Measurements from ENCODE around the gene PPP2R3A. TPM values are rescaled to one million over a fixed set of nuclear protein-coding genes. Genes with fewer than 3 reads are reported as not detected.
"Not testable (repeated sequence)": the region's sequence is repeated elsewhere in the genome, so short reads cannot be mapped to it uniquely, and the experiment has no call there.

Gene PPP2R3A
- total RNA-seq, 2 donors from 2014 or later = 0.49 to 0.53 TPM

DNA sequence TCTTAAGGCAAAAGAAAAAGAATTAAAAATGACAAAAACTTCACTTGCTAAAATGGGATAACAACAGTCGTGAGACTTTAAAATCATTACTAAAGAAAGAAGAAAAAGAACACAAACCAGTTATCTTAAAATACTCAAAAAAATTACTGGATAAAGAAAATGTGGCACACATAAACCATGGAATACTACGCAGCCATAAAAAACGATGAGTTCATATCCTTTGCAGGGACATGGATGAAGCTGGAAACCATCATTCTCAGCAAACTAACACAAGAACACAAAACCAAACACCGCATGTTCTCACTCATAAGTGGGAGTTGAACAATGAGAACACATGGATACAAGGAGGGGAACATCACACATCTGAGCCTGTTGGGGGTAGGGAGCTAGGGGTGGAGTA is 202.7 kb downstream of the PPP2R3A start:
- H3K9me3 Mint-ChIP-seq; ATAC-seq (replicated peaks in 1 of 2); H3K27me3 Mint-ChIP-seq (ENCODE audit: low read depth); H3K36me3 Mint-ChIP-seq (ENCODE audit: insufficient read depth in 2 of 2); DNase-seq: not testable (repeated sequence)
- Mint-ChIP-seq H3K4me1 (ENCODE audit: low read depth) (peaks cover 44% of the 10 kb centered on the region), H3K4me3 (peak overlapping the region in 1 of 2 donors; percentile 61), H3K27ac (peak overlapping the region; percentile 75)

GRCh38 chr3:136171097-136171542 is 205.6 kb downstream of the PPP2R3A start:
- H3K27ac Mint-ChIP-seq = no peak overlapping the region
- peak in 1 of 2 donors; percentile 13 for DNase-seq
- no peak overlapping the region for H3K4me3 Mint-ChIP-seq

DNA sequence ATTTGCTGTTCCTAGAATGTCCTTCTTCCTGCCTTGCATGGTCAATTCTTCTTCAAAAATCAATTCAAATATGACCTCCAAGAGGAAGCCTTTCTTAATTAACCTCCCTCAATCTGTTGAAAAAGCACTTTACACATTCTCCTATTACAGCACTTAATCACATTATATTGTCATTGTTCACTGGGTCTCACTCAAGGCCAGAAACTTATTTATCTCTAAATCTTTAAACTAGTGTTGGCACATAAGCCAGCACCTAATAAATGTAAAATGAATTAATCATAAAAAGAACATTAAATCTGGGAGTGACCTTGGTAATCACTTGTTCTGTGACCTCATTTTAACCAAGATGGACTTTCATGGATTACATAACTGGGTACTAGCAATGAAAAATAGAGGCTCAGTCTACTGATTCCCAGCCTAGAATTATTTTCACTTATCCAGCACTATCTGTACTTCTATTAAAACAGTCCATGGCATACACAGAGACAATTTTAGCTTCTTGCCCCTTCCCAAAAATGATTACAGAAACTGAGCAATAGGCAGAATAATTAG is 208.5 kb downstream of the PPP2R3A start:
- Mint-ChIP-seq H3K9me3 (no peaks in the 10 kb centered on the region), H3K27ac (no peak overlapping the region), H3K36me3 (ENCODE audit: insufficient read depth in 2 of 2) (no peaks in the 10 kb centered on the region), H3K4me3 (no peak overlapping the region), H3K4me1 (ENCODE audit: low read depth) (peaks cover 34% of the 10 kb centered on the region), H3K27me3 (ENCODE audit: low read depth) (no peaks in the 10 kb centered on the region)
- DNase-seq = no peak
- no peak for ATAC-seq (replicated peaks in 1 of 2)

More at GRCh38 chr3:136171097-136171542, 205.6 kb downstream of the PPP2R3A start:
- Mint-ChIP-seq H3K27me3 (ENCODE audit: low read depth) (no peaks in the 10 kb centered on the region), H3K9me3 (no peaks in the 10 kb centered on the region), H3K4me1 (ENCODE audit: low read depth) (peaks cover 33% of the 10 kb centered on the region), H3K36me3 (ENCODE audit: insufficient read depth in 2 of 2) (peaks cover 0 to 2% of the 10 kb centered on the region in 2 donors)
- peak; percentile 87 to 93 for ATAC-seq (replicated peaks in 1 of 2)

GRCh38 chr3:136177876-136178275 is 212.3 kb downstream of the PPP2R3A start:
- Mint-ChIP-seq H3K27ac (no peak overlapping the region), H3K36me3 (ENCODE audit: insufficient read depth in 2 of 2) (no peaks in the 10 kb centered on the region), H3K4me3 (no peak overlapping the region), H3K4me1 (ENCODE audit: low read depth) (peaks cover 64% of the 10 kb centered on the region), H3K27me3 (ENCODE audit: low read depth) (no peaks in the 10 kb centered on the region), H3K9me3 (no peaks in the 10 kb centered on the region)
- ATAC-seq (replicated peaks in 1 of 2) = peak in 1 of 2 donors; percentile 54
- DNase-seq = no peak

- Mint-ChIP-seq H3K27ac (peak overlapping the region; percentile 42), H3K4me3 (no peak overlapping the region), H3K4me1 (ENCODE audit: low read depth) (peaks cover 83% of the 10 kb centered on the region), H3K36me3 (ENCODE audit: insufficient read depth in 2 of 2) (no peaks in the 10 kb centered on the region), H3K27me3 (ENCODE audit: low read depth) (no peaks in the 10 kb centered on the region), H3K9me3 (no peaks in the 10 kb centered on the region)
- DNase-seq (no peak), ATAC-seq (replicated peaks in 1 of 2) (no peak)
Measured at GRCh38 chr3:136181741-136182140, 216.2 kb downstream of the PPP2R3A start.

DNA sequence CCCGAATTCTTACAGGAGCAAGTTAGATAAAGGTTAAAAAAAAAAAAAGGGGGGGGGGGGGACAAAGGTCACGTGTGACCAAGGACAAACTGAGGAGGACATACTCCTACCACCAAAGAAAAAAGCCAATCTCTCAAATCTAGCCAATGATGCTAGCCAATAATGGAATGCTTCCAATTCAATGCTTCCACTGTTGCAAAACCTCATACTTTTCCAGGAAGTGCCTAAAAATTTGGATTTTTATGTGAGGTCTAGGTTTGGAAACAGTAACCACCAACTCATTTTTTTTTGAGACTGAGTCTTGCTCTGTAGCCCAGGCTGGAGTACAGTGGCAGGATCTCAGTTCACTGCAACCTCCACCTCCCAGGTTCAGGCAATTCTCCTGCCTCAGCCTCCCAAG is 219.2 kb downstream of the PPP2R3A start:
- DNase-seq (no peak), ATAC-seq (replicated peaks in 1 of 2) (no peak)
- H3K27ac Mint-ChIP-seq = no peak overlapping the region
- no peaks in the 10 kb centered on the region for H3K9me3 Mint-ChIP-seq
- peak overlapping the region in 1 of 2 donors; percentile 22 for H3K4me3 Mint-ChIP-seq
- peaks cover 85% of the 10 kb centered on the region for H3K4me1 Mint-ChIP-seq (ENCODE audit: low read depth)
- H3K36me3 Mint-ChIP-seq (ENCODE audit: insufficient read depth in 2 of 2) = no peaks in the 10 kb centered on the region
- H3K27me3 Mint-ChIP-seq (ENCODE audit: low read depth) = no peaks in the 10 kb centered on the region

GRCh38 chr3:136186344-136186743 is 220.8 kb downstream of the PPP2R3A start:
- peak in 1 of 2 donors; percentile 19 for DNase-seq
- peak in 1 of 2 donors; percentile 33 for ATAC-seq (replicated peaks in 1 of 2)
- Mint-ChIP-seq H3K27me3 (ENCODE audit: low read depth) (no peaks in the 10 kb centered on the region), H3K4me1 (ENCODE audit: low read depth) (peaks cover 89% of the 10 kb centered on the region), H3K27ac (no peak overlapping the region), H3K4me3 (peak overlapping the region; percentile 36 to 55), H3K36me3 (ENCODE audit: insufficient read depth in 2 of 2) (peaks cover 0 to 2% of the 10 kb centered on the region in 2 donors), H3K9me3 (no peaks in the 10 kb centered on the region)

- ATAC-seq (replicated peaks in 1 of 2) (no peak), DNase-seq (no peak)
- peaks cover 93% of the 10 kb centered on the region for H3K4me1 Mint-ChIP-seq (ENCODE audit: low read depth)
- H3K27ac Mint-ChIP-seq = peak overlapping the region; percentile 37
- no peaks in the 10 kb centered on the region for H3K9me3 Mint-ChIP-seq
- H3K4me3 Mint-ChIP-seq = peak overlapping the region; percentile 44 to 55
- H3K27me3 Mint-ChIP-seq (ENCODE audit: low read depth) = no peaks in the 10 kb centered on the region
- peaks cover 0 to 3% of the 10 kb centered on the region in 2 donors for H3K36me3 Mint-ChIP-seq (ENCODE audit: insufficient read depth in 2 of 2)
Measured at GRCh38 chr3:136186846-136187245, 221.3 kb downstream of the PPP2R3A start.

DNA sequence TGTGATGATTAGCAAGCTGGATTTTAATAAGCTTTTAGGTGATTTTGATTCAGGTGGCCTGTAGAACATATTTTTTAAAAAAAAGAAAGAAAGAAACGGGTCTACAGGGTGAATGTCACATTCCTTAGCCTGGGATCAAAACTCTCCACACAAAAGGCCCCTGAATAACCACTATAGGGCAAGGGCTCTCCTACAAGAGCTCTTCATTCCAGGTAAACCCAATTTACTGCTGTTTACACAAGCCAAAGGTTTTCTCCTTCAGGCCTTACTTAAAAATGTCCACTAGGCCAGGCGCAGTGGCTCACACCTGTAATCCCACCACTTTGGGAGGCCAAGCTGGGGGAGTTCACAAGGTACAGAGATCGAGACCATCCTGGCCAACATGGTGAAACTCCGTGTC is 222.3 kb downstream of the PPP2R3A start:
- ATAC-seq (replicated peaks in 1 of 2) = no peak
- Mint-ChIP-seq H3K9me3 (no peaks in the 10 kb centered on the region), H3K36me3 (ENCODE audit: insufficient read depth in 2 of 2) (peaks cover 0 to 10% of the 10 kb centered on the region in 2 donors), H3K4me3 (peak overlapping the region; percentile 31 to 66), H3K4me1 (ENCODE audit: low read depth) (peaks cover 92% of the 10 kb centered on the region), H3K27me3 (ENCODE audit: low read depth) (no peaks in the 10 kb centered on the region), H3K27ac (peak overlapping the region; percentile 9)
- DNase-seq = no peak

GRCh38 chr3:136189043-136189442 is 223.5 kb downstream of the PPP2R3A start:
- Mint-ChIP-seq H3K9me3 (no peaks in the 10 kb centered on the region), H3K36me3 (ENCODE audit: insufficient read depth in 2 of 2) (peaks cover 4 to 17% of the 10 kb centered on the region in 2 donors), H3K27me3 (ENCODE audit: low read depth) (no peaks in the 10 kb centered on the region), H3K27ac (no peak overlapping the region), H3K4me1 (ENCODE audit: low read depth) (peaks cover 80% of the 10 kb centered on the region), H3K4me3 (peak overlapping the region; percentile 97 to 99)
- DNase-seq (no peak), ATAC-seq (replicated peaks in 1 of 2) (no peak)

DNA sequence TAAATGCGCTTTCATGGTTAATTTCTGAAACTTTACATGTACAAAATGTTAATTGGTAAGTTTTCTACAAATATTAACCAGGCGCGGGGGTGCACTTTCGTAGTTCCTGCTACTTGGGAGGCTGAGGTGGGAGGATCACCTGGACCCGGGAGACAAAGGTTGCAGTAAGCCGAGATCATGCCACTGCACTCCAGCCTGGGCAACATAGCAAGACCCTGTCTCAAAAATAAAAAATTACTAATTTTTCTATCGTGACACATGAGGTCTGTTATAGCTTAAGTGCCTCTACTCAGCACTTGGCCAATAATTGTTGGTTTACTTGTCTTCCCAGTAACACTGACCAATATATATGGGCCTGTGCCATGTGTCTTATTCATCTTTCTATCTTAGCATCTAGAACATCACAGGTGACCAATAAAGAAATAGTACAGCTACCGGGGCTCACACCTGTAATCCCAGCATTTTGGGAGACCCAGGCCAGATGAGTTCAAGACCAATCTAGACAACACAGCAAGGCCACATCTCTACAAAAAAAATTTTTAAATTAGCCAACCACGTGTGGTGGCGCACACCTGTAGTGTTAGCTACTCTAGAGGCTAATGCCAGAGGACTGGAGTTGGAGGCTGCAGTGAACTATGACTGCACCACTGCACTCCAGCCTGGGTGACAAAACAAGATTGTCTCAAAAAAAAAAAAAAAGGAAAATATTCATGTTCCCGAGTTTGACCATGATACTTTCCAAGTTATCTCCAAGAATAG is 224.5 kb downstream of the PPP2R3A start:
- H3K36me3 Mint-ChIP-seq (ENCODE audit: insufficient read depth in 2 of 2) = peaks cover 13 to 26% of the 10 kb centered on the region in 2 donors
- no peak for ATAC-seq (replicated peaks in 1 of 2)
- peak overlapping the region; percentile 97 to 99 for H3K4me3 Mint-ChIP-seq
- peaks cover 73% of the 10 kb centered on the region for H3K4me1 Mint-ChIP-seq (ENCODE audit: low read depth)
- DNase-seq = no peak
- H3K9me3 Mint-ChIP-seq = no peaks in the 10 kb centered on the region
- H3K27me3 Mint-ChIP-seq (ENCODE audit: low read depth) = no peaks in the 10 kb centered on the region
- peak overlapping the region; percentile 85 for H3K27ac Mint-ChIP-seq

- H3K27me3 Mint-ChIP-seq (ENCODE audit: low read depth); DNase-seq; H3K9me3 Mint-ChIP-seq; ATAC-seq (replicated peaks in 1 of 2): not testable (repeated sequence)
- H3K36me3 Mint-ChIP-seq (ENCODE audit: insufficient read depth in 2 of 2) = peaks cover 14 to 28% of the 10 kb centered on the region in 2 donors
- peak overlapping the region; percentile 97 to 99 for H3K4me3 Mint-ChIP-seq
- H3K27ac Mint-ChIP-seq = peak overlapping the region; percentile 99
- H3K4me1 Mint-ChIP-seq (ENCODE audit: low read depth) = peaks cover 60% of the 10 kb centered on the region
Measured at GRCh38 chr3:136192195-136192594, 226.7 kb downstream of the PPP2R3A start.

- ATAC-seq (replicated peaks in 1 of 2) (no peak), DNase-seq (no peak)
- H3K36me3 Mint-ChIP-seq (ENCODE audit: insufficient read depth in 2 of 2) = peaks cover 14 to 28% of the 10 kb centered on the region in 2 donors
- no peaks in the 10 kb centered on the region for H3K27me3 Mint-ChIP-seq (ENCODE audit: low read depth)
- H3K4me3 Mint-ChIP-seq = peak overlapping the region; percentile 97 to 99
- no peaks in the 10 kb centered on the region for H3K9me3 Mint-ChIP-seq
- peaks cover 60% of the 10 kb centered on the region for H3K4me1 Mint-ChIP-seq (ENCODE audit: low read depth)
- H3K27ac Mint-ChIP-seq = peak overlapping the region; percentile 99
Measured at GRCh38 chr3:136192831-136193230, 227.3 kb downstream of the PPP2R3A start.
